WTC11 (cell line): Measurements from ENCODE around the gene NXPH4. TPM values are rescaled to one million over a fixed set of nuclear protein-coding genes. Genes with fewer than 3 reads are reported as not detected.

ENCODE experiments used
- ATAC-seq: fragments of 200-7000 bp; cut with Tn5 transposase; 2 replicates; pipeline ENCODE4 v1.10.0; 2021; ENCODE audit warnings: mild to moderate bottlenecking, moderate library complexity
- CTCF ChIA-PET: fragments of 300-600 bp; sonication (Branson Sonifier 250); formaldehyde crosslinking; loops from one replicate; lab custom pipeline; 2021; ENCODE audit warnings: antibody characterized with exemption; lab: Charles Lee
- POLR2A ChIA-PET: fragments of 350-600 bp; sonication (Branson Sonifier 250); formaldehyde crosslinking; loops from one replicate; lab custom pipeline; 2021; ENCODE audit warnings: antibody characterized with exemption; lab: Charles Lee
- DNase-seq: peaks from one replicate; pipeline ENCODE4 v3.0.0; 2021; ENCODE audit warnings: low spot score
- H3K27ac Mint-ChIP-seq: 2 replicates; pipeline ENCODE4 v1.8.0; 2021; ENCODE audit warnings: mixed read lengths
- H3K27me3 Mint-ChIP-seq: 2 replicates; pipeline ENCODE4 v1.8.0; 2021; ENCODE audit warnings: low read depth, mild to moderate bottlenecking, moderate library complexity, mixed read lengths
- H3K36me3 Mint-ChIP-seq: 2 replicates; pipeline ENCODE4 v1.8.0; 2021; ENCODE audit warnings: mixed read lengths
- H3K4me1 Mint-ChIP-seq: 2 replicates; pipeline ENCODE4 v1.8.0; 2022; ENCODE audit warnings: mixed read lengths
- H3K4me3 Mint-ChIP-seq: 2 replicates; pipeline ENCODE4 v1.8.0; 2021; ENCODE audit warnings: mild to moderate bottlenecking, moderate library complexity, mixed read lengths
- H3K9me3 Mint-ChIP-seq: 2 replicates; pipeline ENCODE4 v1.8.0; 2021; ENCODE audit warnings: mixed read lengths
- ATF1 ChIP-seq: sonication (generic); formaldehyde crosslinking; IDR thresholded peaks from 2 replicates; pipeline ENCODE4 v1.8.1; 2023; ENCODE audit warnings: mild to moderate bottlenecking, moderate library complexity, missing genetic modification reagents
- FOXP4 ChIP-seq: sonication (generic); formaldehyde crosslinking; IDR thresholded peaks from 2 replicates; pipeline ENCODE4 v1.8.0; 2022; ENCODE audit warnings: mild to moderate bottlenecking, missing genetic modification reagents
- HMGXB4 ChIP-seq: sonication (generic); formaldehyde crosslinking; IDR thresholded peaks from 2 replicates; pipeline ENCODE4 v1.8.1; 2023; ENCODE audit warnings: mild to moderate bottlenecking, moderate library complexity, missing genetic modification reagents
- KAT7 ChIP-seq: sonication (generic); formaldehyde crosslinking; IDR thresholded peaks from 2 replicates; pipeline ENCODE4 v1.8.1; 2023; ENCODE audit warnings: missing genetic modification reagents, mild to moderate bottlenecking, borderline replicate concordance
- MXD4 ChIP-seq: fragments of 250-450 bp; sonication (Bioruptor Pico); IDR thresholded peaks from 2 replicates; pipeline ENCODE4 v1.8.0; 2021; ENCODE audit warnings: mild to moderate bottlenecking, moderate library complexity, borderline replicate concordance
- RELA ChIP-seq: sonication (generic); formaldehyde crosslinking; IDR thresholded peaks from 2 replicates; pipeline ENCODE4 v1.8.1; 2022; ENCODE audit warnings: missing genetic modification reagents, mild to moderate bottlenecking, borderline replicate concordance
- RORB ChIP-seq: fragments of 250-450 bp; sonication (Bioruptor Pico); IDR thresholded peaks from 2 replicates; pipeline ENCODE4 v1.9.0; 2021; ENCODE audit warnings: mild to moderate bottlenecking
- STAT6 ChIP-seq: sonication (generic); formaldehyde crosslinking; conservative IDR thresholded peaks from 2 replicates; pipeline ENCODE4 v1.8.1; 2023; ENCODE audit warnings: mild to moderate bottlenecking, low read depth, missing genetic modification reagents, moderate library complexity
- ZNF121 ChIP-seq: sonication (generic); formaldehyde crosslinking; IDR thresholded peaks from 2 replicates; pipeline ENCODE4 v1.8.0; 2023; ENCODE audit warnings: missing genetic modification reagents
- ZNF138 ChIP-seq: sonication (generic); formaldehyde crosslinking; conservative IDR thresholded peaks from 2 replicates; pipeline ENCODE4 v1.8.1; 2022; ENCODE audit warnings: mild to moderate bottlenecking, moderate library complexity, missing genetic modification reagents
- ZNF263 ChIP-seq: sonication (generic); formaldehyde crosslinking; IDR thresholded peaks from 2 replicates; pipeline ENCODE4 v1.8.1; 2022; ENCODE audit warnings: low read depth, mild to moderate bottlenecking, moderate library complexity, missing genetic modification reagents
- ZNF512 ChIP-seq: sonication (generic); formaldehyde crosslinking; IDR thresholded peaks from 2 replicates; pipeline ENCODE4 v1.8.1; 2022; ENCODE audit warnings: missing genetic modification reagents, borderline replicate concordance
- total RNA-seq: library from RNA; stranded (reverse); gene quantifications from 3 replicates; pipeline ENCODE4 v1.2.3, GENCODE V29; 2021
- TF ChIP-seq, protein P1 (sequence below): sonication (generic); formaldehyde crosslinking; IDR thresholded peaks from 2 replicates; pipeline ENCODE4 v1.8.1; 2023; ENCODE audit warnings: mild to moderate bottlenecking, missing genetic modification reagents, moderate library complexity
- TF ChIP-seq, protein P2 (sequence below): sonication (generic); formaldehyde crosslinking; IDR thresholded peaks from 2 replicates; pipeline ENCODE4 v1.8.0; 2022; ENCODE audit warnings: mild to moderate bottlenecking, missing genetic modification reagents
- TF ChIP-seq, protein P3 (sequence below): fragments of 200-600 bp; IDR thresholded peaks from 2 replicates; pipeline ENCODE4 v1.8.0; 2022; ENCODE audit warnings: antibody characterized with exemption

Gene NXPH4
- total RNA-seq, 1 experiment from 2014 or later: 4.9 TPM

GRCh38 chr12:57212701-57213057 is 3.9 kb upstream of the NXPH4 start:
- H3K4me3 Mint-ChIP-seq: 0 out of 2 replicates have a peak overlapping the region, but pooled peaks have one; percentile 20
- ATAC-seq: no peak
- TF ChIP-seq, protein P1, sequence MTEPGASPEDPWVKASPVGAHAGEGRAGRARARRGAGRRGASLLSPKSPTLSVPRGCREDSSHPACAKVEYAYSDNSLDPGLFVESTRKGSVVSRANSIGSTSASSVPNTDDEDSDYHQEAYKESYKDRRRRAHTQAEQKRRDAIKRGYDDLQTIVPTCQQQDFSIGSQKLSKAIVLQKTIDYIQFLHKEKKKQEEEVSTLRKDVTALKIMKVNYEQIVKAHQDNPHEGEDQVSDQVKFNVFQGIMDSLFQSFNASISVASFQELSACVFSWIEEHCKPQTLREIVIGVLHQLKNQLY (CRISPR knock-in tag): no peak
- no peak for TF ChIP-seq FOXP4 (CRISPR knock-in tag)
- no peak for TF ChIP-seq MXD4 (CRISPR knock-in tag)
- no peak for TF ChIP-seq ZNF138 (CRISPR knock-in tag)
- no peak for TF ChIP-seq RORB
- TF ChIP-seq ZNF263: no peak
- TF ChIP-seq ZNF512: no peak
- no peak for TF ChIP-seq KAT7 (CRISPR knock-in tag)
- no peak for TF ChIP-seq STAT6 (CRISPR knock-in tag)
- TF ChIP-seq RELA (CRISPR knock-in tag): no peak
- TF ChIP-seq, all 79 proteins: peak for 0
- Mint-ChIP-seq H3K36me3 (peaks cover 10% of the 10 kb centered on the region), H3K4me1 (peaks cover 35% of the 10 kb centered on the region), H3K27ac (peak overlapping the region; percentile 79; the same call in 1 of the 2 replicates), H3K9me3 (no peaks in the 10 kb centered on the region), H3K27me3 (peaks cover 39% of the 10 kb centered on the region)
- POLR2A ChIA-PET: interaction anchor here (1.5 to 3.0 kb wide), 3 partner anchors 12 to 28 kb away, joined by 8 to 18 read pairs (median 17); partner anchors contain the start of gene SHMT2
- DNase-seq: no peak
- CTCF ChIA-PET: interaction anchor here (0.5 to 8.5 kb wide), 29 partner anchors 13 to 584 kb away, joined by 3 to 415 read pairs (median 11); partner anchors contain the start of genes GLI1, INHBE, LRP1 and SHMT2

DNA sequence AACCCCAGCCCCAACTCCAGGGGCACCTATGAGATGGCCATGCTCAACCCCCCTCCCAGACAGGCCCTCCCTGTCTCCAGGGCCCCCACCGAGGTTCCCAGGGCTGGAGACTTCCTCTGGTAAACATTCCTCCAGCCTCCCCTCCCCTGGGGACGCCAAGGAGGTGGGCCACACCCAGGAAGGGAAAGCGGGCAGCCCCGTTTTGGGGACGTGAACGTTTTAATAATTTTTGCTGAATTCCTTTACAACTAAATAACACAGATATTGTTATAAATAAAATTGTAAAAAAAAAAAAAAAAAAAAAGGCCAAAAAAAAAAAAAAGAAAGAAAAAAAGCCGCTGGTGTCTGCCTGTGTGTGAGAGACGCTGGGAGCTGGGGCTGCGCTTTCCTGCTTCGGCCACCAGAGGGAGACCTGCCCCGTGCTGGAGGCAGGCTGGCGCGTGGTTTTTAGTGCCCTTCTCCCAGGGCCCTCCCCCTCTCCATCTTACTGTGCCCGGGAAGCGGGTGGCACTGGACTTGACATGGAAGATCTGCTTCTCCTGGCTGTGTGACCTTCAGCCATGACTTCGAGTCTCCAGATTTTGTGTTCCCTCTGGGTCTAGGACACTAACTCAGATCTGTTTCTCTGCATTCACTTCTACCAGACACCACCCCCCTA is 3.4 kb upstream of the NXPH4 start:
- CTCF ChIA-PET: interaction anchor here (0.6 to 8.5 kb wide), 51 partner anchors 12 to 1058 kb away, joined by 3 to 415 read pairs (median 4); partner anchors contain the start of genes GLI1, INHBE, LRP1 and SHMT2
- POLR2A ChIA-PET: interaction anchor here (0.7 to 3.0 kb wide), 9 partner anchors 11 to 242 kb away, joined by 4 to 18 read pairs (median 8); partner anchors contain the start of genes INHBE and SHMT2
- peaks cover 9% of the 10 kb centered on the region for H3K36me3 Mint-ChIP-seq
- DNase-seq (peak; percentile 87), ATAC-seq (peak; percentile 14)
- peak overlapping the region; percentile 79; the same call in 1 of the 2 replicates for H3K27ac Mint-ChIP-seq
- TF ChIP-seq ATF1 (CRISPR knock-in tag) (0 out of 2 replicates have a peak, but pooled peaks have one; percentile 36), HMGXB4 (CRISPR knock-in tag) (0 out of 2 replicates have a peak, but pooled peaks have one; percentile 32), ZNF121 (CRISPR knock-in tag) (no peak), KAT7 (CRISPR knock-in tag) (no peak)
- TF ChIP-seq, protein P2, sequence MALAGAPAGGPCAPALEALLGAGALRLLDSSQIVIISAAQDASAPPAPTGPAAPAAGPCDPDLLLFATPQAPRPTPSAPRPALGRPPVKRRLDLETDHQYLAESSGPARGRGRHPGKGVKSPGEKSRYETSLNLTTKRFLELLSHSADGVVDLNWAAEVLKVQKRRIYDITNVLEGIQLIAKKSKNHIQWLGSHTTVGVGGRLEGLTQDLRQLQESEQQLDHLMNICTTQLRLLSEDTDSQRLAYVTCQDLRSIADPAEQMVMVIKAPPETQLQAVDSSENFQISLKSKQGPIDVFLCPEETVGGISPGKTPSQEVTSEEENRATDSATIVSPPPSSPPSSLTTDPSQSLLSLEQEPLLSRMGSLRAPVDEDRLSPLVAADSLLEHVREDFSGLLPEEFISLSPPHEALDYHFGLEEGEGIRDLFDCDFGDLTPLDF (CRISPR knock-in tag): no peak
- TF ChIP-seq, protein P3, sequence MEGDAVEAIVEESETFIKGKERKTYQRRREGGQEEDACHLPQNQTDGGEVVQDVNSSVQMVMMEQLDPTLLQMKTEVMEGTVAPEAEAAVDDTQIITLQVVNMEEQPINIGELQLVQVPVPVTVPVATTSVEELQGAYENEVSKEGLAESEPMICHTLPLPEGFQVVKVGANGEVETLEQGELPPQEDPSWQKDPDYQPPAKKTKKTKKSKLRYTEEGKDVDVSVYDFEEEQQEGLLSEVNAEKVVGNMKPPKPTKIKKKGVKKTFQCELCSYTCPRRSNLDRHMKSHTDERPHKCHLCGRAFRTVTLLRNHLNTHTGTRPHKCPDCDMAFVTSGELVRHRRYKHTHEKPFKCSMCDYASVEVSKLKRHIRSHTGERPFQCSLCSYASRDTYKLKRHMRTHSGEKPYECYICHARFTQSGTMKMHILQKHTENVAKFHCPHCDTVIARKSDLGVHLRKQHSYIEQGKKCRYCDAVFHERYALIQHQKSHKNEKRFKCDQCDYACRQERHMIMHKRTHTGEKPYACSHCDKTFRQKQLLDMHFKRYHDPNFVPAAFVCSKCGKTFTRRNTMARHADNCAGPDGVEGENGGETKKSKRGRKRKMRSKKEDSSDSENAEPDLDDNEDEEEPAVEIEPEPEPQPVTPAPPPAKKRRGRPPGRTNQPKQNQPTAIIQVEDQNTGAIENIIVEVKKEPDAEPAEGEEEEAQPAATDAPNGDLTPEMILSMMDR: peak; percentile 87
- H3K4me3 Mint-ChIP-seq: peak overlapping the region; percentile 53
- peaks cover 44% of the 10 kb centered on the region for H3K27me3 Mint-ChIP-seq
- no peaks in the 10 kb centered on the region for H3K9me3 Mint-ChIP-seq
- peaks cover 35% of the 10 kb centered on the region for H3K4me1 Mint-ChIP-seq
